Neural cell (in vitro differentiated cells): ENCODE data around the gene VWA5B1. TPM values are rescaled to one million over a fixed set of nuclear protein-coding genes. Genes with fewer than 3 reads are reported as not detected.

ENCODE experiments used
- H2AFZ ChIP-seq: fragments of 200-600, 300-800 bp; sonication (generic), shearing (Covaris generic); 2 replicates; pipeline ENCODE4 v1.6.0; 2014; ENCODE audit warnings: low read depth, mild to moderate bottlenecking, antibody characterized with exemption, low read length, moderate library complexity
- H3F3A ChIP-seq: fragments of 200-600 bp; shearing (Covaris generic); 2 replicates; pipeline ENCODE4 v1.6.1; 2016; ENCODE audit warnings: mild to moderate bottlenecking, moderate library complexity, mixed read lengths, antibody characterized with exemption, low read length; ENCODE audit not compliant: insufficient read depth, poor library complexity, severe bottlenecking
- H3K27ac ChIP-seq: fragments of 200-600, 300-800 bp; sonication (generic), shearing (Covaris generic); 2 replicates; pipeline ENCODE4 v1.5.1; 2014; ENCODE audit warnings: mild to moderate bottlenecking, low read length, moderate library complexity
- H3K27me3 ChIP-seq: fragments of 300-800, 200-600 bp; sonication (generic), shearing (Covaris generic); 2 replicates; pipeline ENCODE4 v1.6.0; 2014; ENCODE audit warnings: mild to moderate bottlenecking, low read depth, low read length, moderate library complexity; ENCODE audit not compliant: insufficient read depth
- H3K36me3 ChIP-seq: fragments of 300-800, 200-600 bp; sonication (generic), shearing (Covaris generic); 2 replicates; pipeline ENCODE4 v1.5.1; 2014; ENCODE audit warnings: mild to moderate bottlenecking, antibody characterized with exemption, low read length, moderate library complexity; ENCODE audit not compliant: insufficient read depth
- H3K4me2 ChIP-seq: fragments of 300-800, 200-600 bp; sonication (generic), shearing (Covaris generic); 2 replicates; pipeline ENCODE4 v1.6.0; 2014; ENCODE audit warnings: mild to moderate bottlenecking, low read length
- H3K4me3 ChIP-seq: fragments of 300-800, 200-600 bp; sonication (generic), shearing (Covaris generic); 2 replicates; pipeline ENCODE4 v1.5.1; 2014; ENCODE audit warnings: mild to moderate bottlenecking, low read length, moderate library complexity
- H3K79me2 ChIP-seq: fragments of 200-600 bp; shearing (Covaris generic); replicated peaks from 2 replicates; pipeline ENCODE4 v1.6.0; 2014; ENCODE audit warnings: mild to moderate bottlenecking, low read length, moderate library complexity; ENCODE audit not compliant: insufficient read depth
- H3K9ac ChIP-seq: fragments of 300-800, 200-600 bp; sonication (generic), shearing (Covaris generic); 2 replicates; pipeline ENCODE4 v1.6.1; 2016; ENCODE audit warnings: mild to moderate bottlenecking, low read length, mixed read lengths
- H3K9me2 ChIP-seq: fragments of 200-600 bp; shearing (Covaris generic); 2 replicates; pipeline ENCODE4 v1.6.1; 2016; ENCODE audit warnings: mild to moderate bottlenecking, low read length, mixed read lengths; ENCODE audit not compliant: insufficient read depth
- H3K9me3 ChIP-seq: fragments of 200-600, 300-800 bp; sonication (generic), shearing (Covaris generic); 2 replicates; pipeline ENCODE4 v1.6.1; 2016; ENCODE audit warnings: mild to moderate bottlenecking, mixed run types, low read length, moderate library complexity, mixed read lengths
- H4K20me1 ChIP-seq: fragments of 200-600 bp; shearing (Covaris generic); 2 replicates; pipeline ENCODE4 v1.6.1; 2016; ENCODE audit warnings: mild to moderate bottlenecking, mixed run types; ENCODE audit not compliant: insufficient read depth
- EP300 ChIP-seq: fragments of 450-650 bp; conservative IDR thresholded peaks from 2 replicates; pipeline ENCODE4 v1.6.1; 2014; ENCODE audit warnings: antibody characterized with exemption, mild to moderate bottlenecking, moderate library complexity; ENCODE audit not compliant: poor library complexity, severe bottlenecking
- EZH2 ChIP-seq: fragments of 200-600, 300-800 bp; shearing (Covaris generic), sonication (generic); IDR thresholded peaks from 2 replicates; pipeline ENCODE4 v1.6.1; 2014; ENCODE audit warnings: antibody characterized with exemption, low read length, borderline replicate concordance, mild to moderate bottlenecking; ENCODE audit not compliant: insufficient read depth, poor library complexity, severe bottlenecking
- MXI1 ChIP-seq: fragments of 450-650 bp; conservative IDR thresholded peaks from 2 replicates; pipeline ENCODE4 v1.6.1; 2014; ENCODE audit warnings: antibody characterized with exemption, mild to moderate bottlenecking; ENCODE audit not compliant: poor library complexity, severe bottlenecking
- POLR2AphosphoS5 ChIP-seq: IDR thresholded peaks from 2 replicates; pipeline ENCODE4 v1.6.1; 2012
- RAD21 ChIP-seq: fragments of 450-650 bp; conservative IDR thresholded peaks from 2 replicates; pipeline ENCODE4 v1.6.1; 2014; ENCODE audit warnings: antibody characterized with exemption, mild to moderate bottlenecking, moderate library complexity
- REST ChIP-seq: IDR thresholded peaks from 2 replicates; pipeline ENCODE4 v1.6.1; 2012; ENCODE audit warnings: borderline replicate concordance
- SMC3 ChIP-seq: fragments of 450-650 bp; conservative IDR thresholded peaks from 2 replicates; pipeline ENCODE4 v1.6.1; 2014; ENCODE audit warnings: antibody characterized with exemption, mild to moderate bottlenecking, moderate library complexity; ENCODE audit not compliant: poor library complexity
- TAF1 ChIP-seq: IDR thresholded peaks from 2 replicates; pipeline ENCODE4 v1.6.1; 2012; ENCODE audit warnings: low read depth
- polyA plus RNA-seq: library from polyadenylated mRNA; depleted of rRNA; stranded (reverse); fragments of >200 nt; gene quantifications from 2 replicates; pipeline ENCODE4 v1.2.3, GENCODE V29; 2014
- TF ChIP-seq, protein P1 (sequence below): fragments of 450-650 bp; IDR thresholded peaks from 2 replicates; pipeline ENCODE4 v1.5.1; 2014; ENCODE audit warnings: antibody characterized with exemption, mild to moderate bottlenecking, moderate library complexity; ENCODE audit not compliant: poor library complexity, severe bottlenecking

Gene VWA5B1
- polyA plus RNA-seq, 1 donor from 2014 or later, result 0.27 TPM

DNA sequence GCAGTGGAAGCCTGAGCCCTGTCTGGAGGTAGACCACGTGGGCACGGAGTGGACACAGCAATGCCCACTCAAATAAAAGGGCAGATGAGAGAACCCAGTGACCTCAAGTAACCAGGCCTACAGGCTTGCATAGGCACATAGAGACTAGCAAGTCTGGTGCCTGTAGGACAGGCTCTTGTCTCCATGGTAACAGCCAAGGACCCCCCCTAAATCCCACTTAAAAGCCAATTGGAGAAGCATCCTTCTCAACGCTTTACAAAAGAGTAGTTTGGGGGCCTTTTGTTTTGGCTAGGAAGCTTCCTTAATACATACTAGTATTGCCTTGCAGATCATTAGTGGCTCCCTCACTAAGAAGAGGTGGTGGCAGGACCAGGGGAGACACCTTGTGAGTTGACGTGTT lies 63.9 kb downstream of the VWA5B1 start:
- no peak overlapping the region for H2AFZ ChIP-seq
- H3K27ac ChIP-seq, result no peak overlapping the region
- H3K36me3 ChIP-seq, result no peaks in the 10 kb centered on the region
- H3K27me3 ChIP-seq, result no peaks in the 10 kb centered on the region
- no peaks in the 10 kb centered on the region for H3K9me2 ChIP-seq
- H3K4me3 ChIP-seq, result no peak overlapping the region
- H3K9ac ChIP-seq, result no peak overlapping the region
- no peaks in the 10 kb centered on the region for H3K9me3 ChIP-seq
- H3F3A ChIP-seq, result no peaks in the 10 kb centered on the region
- no peak overlapping the region for H3K4me2 ChIP-seq
- H3K79me2 ChIP-seq, result no peaks in the 10 kb centered on the region
- TF ChIP-seq, protein P1, sequence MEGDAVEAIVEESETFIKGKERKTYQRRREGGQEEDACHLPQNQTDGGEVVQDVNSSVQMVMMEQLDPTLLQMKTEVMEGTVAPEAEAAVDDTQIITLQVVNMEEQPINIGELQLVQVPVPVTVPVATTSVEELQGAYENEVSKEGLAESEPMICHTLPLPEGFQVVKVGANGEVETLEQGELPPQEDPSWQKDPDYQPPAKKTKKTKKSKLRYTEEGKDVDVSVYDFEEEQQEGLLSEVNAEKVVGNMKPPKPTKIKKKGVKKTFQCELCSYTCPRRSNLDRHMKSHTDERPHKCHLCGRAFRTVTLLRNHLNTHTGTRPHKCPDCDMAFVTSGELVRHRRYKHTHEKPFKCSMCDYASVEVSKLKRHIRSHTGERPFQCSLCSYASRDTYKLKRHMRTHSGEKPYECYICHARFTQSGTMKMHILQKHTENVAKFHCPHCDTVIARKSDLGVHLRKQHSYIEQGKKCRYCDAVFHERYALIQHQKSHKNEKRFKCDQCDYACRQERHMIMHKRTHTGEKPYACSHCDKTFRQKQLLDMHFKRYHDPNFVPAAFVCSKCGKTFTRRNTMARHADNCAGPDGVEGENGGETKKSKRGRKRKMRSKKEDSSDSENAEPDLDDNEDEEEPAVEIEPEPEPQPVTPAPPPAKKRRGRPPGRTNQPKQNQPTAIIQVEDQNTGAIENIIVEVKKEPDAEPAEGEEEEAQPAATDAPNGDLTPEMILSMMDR, result no peak
- TF ChIP-seq TAF1 (no peak), MXI1 (no peak), REST (no peak), EP300 (no peak), SMC3 (no peak), RAD21 (no peak), EZH2 (no peak), POLR2AphosphoS5 (no peak)
- no peaks in the 10 kb centered on the region for H4K20me1 ChIP-seq

DNA sequence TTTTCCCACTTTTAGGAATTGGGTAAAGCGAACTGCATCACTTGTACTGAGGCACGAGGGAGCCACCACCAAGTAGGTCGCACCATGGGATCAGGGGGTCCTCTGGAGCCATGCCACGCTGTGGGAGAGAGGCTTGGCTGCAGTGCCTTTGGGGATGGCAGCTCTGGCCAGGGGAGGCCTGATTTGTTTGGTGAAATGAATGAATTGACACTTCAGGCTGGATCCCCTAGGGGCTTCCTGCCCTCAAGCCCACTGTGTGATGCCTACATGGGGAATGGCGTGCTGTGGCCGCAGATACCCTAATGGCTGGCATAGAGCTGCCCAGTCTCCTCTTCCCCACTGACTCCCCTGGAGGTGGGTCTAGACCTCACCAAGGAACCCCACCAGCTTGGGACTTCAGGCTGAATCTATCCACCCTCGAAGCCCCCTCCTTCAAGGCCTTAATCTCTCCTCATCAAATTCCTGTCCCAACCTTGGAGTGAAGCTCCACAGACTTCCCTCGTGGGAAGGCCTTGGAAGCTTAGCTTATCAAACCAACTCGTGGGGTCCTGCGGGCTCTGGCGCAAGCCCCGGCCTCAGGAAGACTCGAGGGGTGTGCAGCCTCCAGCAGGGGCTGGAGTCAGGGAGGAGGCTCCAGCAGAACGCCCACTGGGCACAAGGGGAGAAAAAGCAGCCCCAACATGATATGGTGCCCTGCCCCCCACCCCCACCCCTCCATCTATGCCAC lies 64.6 kb downstream of the VWA5B1 start:
- Histone ChIP-seq H3K36me3 (no peaks in the 10 kb centered on the region), H3F3A (no peaks in the 10 kb centered on the region), H3K27ac (no peak overlapping the region), H3K79me2 (no peaks in the 10 kb centered on the region), H2AFZ (no peak overlapping the region), H3K4me3 (no peak overlapping the region), H3K4me2 (no peak overlapping the region), H3K9ac (no peak overlapping the region), H4K20me1 (no peaks in the 10 kb centered on the region), H3K27me3 (no peaks in the 10 kb centered on the region), H3K9me3 (no peaks in the 10 kb centered on the region), H3K9me2 (no peaks in the 10 kb centered on the region)
- no peak for TF ChIP-seq REST
- TF ChIP-seq SMC3, result no peak
- no peak for TF ChIP-seq EZH2
- no peak for TF ChIP-seq POLR2AphosphoS5
- no peak for TF ChIP-seq RAD21
- no peak for TF ChIP-seq MXI1
- no peak for TF ChIP-seq EP300
- TF ChIP-seq, protein P1, result no peak
- TF ChIP-seq TAF1, result no peak
